Right atrium auricular region (tissue), 2 donors: ENCODE data around the gene SIM2. TPM values are rescaled to one million over a fixed set of nuclear protein-coding genes. Genes with fewer than 3 reads are reported as not detected.

Experiments
- DNase-seq: peaks from one replicate; pipeline ENCODE4 v3.0.0-alpha.2; 2019; ENCODE audit warnings: low spot score
- H3K27ac ChIP-seq, 2 donors: fragments of 200-600 bp; sonication (generic); 1 replicate in 1 of 2; 2 replicates in 1 of 2; pipeline ENCODE4 v1.5.1; 2016 to 2019
- H3K27me3 ChIP-seq, 2 donors: fragments of 200-600 bp; sonication (generic); one replicate each; pipeline versions ENCODE4 v1.5.1 to v1.6.0; 2017 to 2019
- H3K36me3 ChIP-seq: fragments of 200-600 bp; sonication (generic); one replicate; pipeline ENCODE4 v1.5.1; 2016
- H3K4me1 ChIP-seq, 2 donors: fragments of 200-600 bp; sonication (generic); one replicate each; pipeline versions ENCODE4 v1.5.1 to v1.6.0; 2017 to 2019
- H3K4me3 ChIP-seq, 2 donors: fragments of 200-600 bp; sonication (generic); 1 replicate in 1 of 2; 2 replicates in 1 of 2; pipeline ENCODE4 v1.5.1; 2017 to 2019; ENCODE audit warnings: mild to moderate bottlenecking in 1 of 2, moderate library complexity in 1 of 2
- H3K9me3 ChIP-seq, 2 donors: fragments of 200-600 bp; sonication (generic); one replicate each; pipeline ENCODE4 v1.5.1; 2019
- CTCF ChIP-seq, 2 donors: fragments of 200-600 bp; sonication (generic); IDR thresholded peaks; one replicate each; pipeline ENCODE4 v1.5.1; 2019; ENCODE audit warnings: antibody characterized with exemption in 2 of 2
- total RNA-seq, 2 donors: library from RNA; depleted of rRNA; stranded (reverse); fragments of >200 nt; gene quantifications; one replicate each; pipeline ENCODE4 v1.1.0, GENCODE V29; 2016

SIM2 gene
- total RNA-seq, 2 donors from 2014 or later = not detected

GRCh38 chr21:36765229-36765628, 66.3 kb downstream of the SIM2 start:
- H3K36me3 ChIP-seq = no peaks in the 10 kb centered on the region
- H3K4me1 ChIP-seq = peaks cover 0 to 3% of the 10 kb centered on the region in 2 donors

GRCh38 chr21:36766511-36766910, 67.6 kb downstream of the SIM2 start:
- no peaks in the 10 kb centered on the region for H3K36me3 ChIP-seq
- H3K27me3 ChIP-seq = no peaks in the 10 kb centered on the region
- no peak for DNase-seq
- no peak overlapping the region for H3K4me3 ChIP-seq
- no peak for TF ChIP-seq CTCF (IDR thresholded peaks at IDR 0.05)
- peaks cover 0 to 3% of the 10 kb centered on the region in 2 donors for H3K4me1 ChIP-seq
- no peak overlapping the region for H3K27ac ChIP-seq
- no peaks in the 10 kb centered on the region for H3K9me3 ChIP-seq

More at GRCh38 chr21:36765229-36765628, 66.3 kb downstream of the SIM2 start:
- Histone ChIP-seq H3K9me3 (no peaks in the 10 kb centered on the region), H3K4me3 (no peak overlapping the region), H3K27ac (no peak overlapping the region), H3K27me3 (no peaks in the 10 kb centered on the region)
- TF ChIP-seq CTCF (IDR thresholded peaks at IDR 0.05) = no peak
- no peak for DNase-seq

GRCh38 chr21:36767096-36767495, 68.2 kb downstream of the SIM2 start:
- no peaks in the 10 kb centered on the region for H3K36me3 ChIP-seq
- no peaks in the 10 kb centered on the region for H3K27me3 ChIP-seq
- H3K27ac ChIP-seq = no peak overlapping the region
- no peak for DNase-seq
- no peak overlapping the region for H3K4me3 ChIP-seq
- H3K9me3 ChIP-seq = no peaks in the 10 kb centered on the region
- TF ChIP-seq CTCF (IDR thresholded peaks at IDR 0.05) = no peak
- H3K4me1 ChIP-seq = peaks cover 0 to 3% of the 10 kb centered on the region in 2 donors

GRCh38 chr21:36768496-36768895, 69.6 kb downstream of the SIM2 start:
- H3K27ac ChIP-seq = no peak overlapping the region
- H3K36me3 ChIP-seq = no peaks in the 10 kb centered on the region

GRCh38 chr21:36769051-36769839, 70.3 kb downstream of the SIM2 start:
- Histone ChIP-seq H3K9me3 (no peaks in the 10 kb centered on the region), H3K27ac (no peak overlapping the region), H3K36me3 (no peaks in the 10 kb centered on the region), H3K27me3 (no peaks in the 10 kb centered on the region), H3K4me3 (no peak overlapping the region), H3K4me1 (peaks cover 0 to 11% of the 10 kb centered on the region in 2 donors)
- DNase-seq = no peak
- TF ChIP-seq CTCF (IDR thresholded peaks at IDR 0.05) = no peak

More at GRCh38 chr21:36768496-36768895, 69.6 kb downstream of the SIM2 start:
- no peak for TF ChIP-seq CTCF (IDR thresholded peaks at IDR 0.05)
- DNase-seq = no peak
- peaks cover 0 to 8% of the 10 kb centered on the region in 2 donors for H3K4me1 ChIP-seq
- no peaks in the 10 kb centered on the region for H3K9me3 ChIP-seq
- no peak overlapping the region for H3K4me3 ChIP-seq
- no peaks in the 10 kb centered on the region for H3K27me3 ChIP-seq
